Neural cell (in vitro differentiated cells): ENCODE measurements around the gene THTPA. TPM values are rescaled to one million over a fixed set of nuclear protein-coding genes. Genes with fewer than 3 reads are reported as not detected.

ENCODE experiments used
- H2AFZ ChIP-seq: fragments of 200-600, 300-800 bp; sonication (generic), shearing (Covaris generic); 2 replicates; pipeline ENCODE4 v1.6.0; 2014; ENCODE audit warnings: low read depth, mild to moderate bottlenecking, antibody characterized with exemption, low read length, moderate library complexity
- H3F3A ChIP-seq: fragments of 200-600 bp; shearing (Covaris generic); 2 replicates; pipeline ENCODE4 v1.6.1; 2016; ENCODE audit warnings: mild to moderate bottlenecking, moderate library complexity, mixed read lengths, antibody characterized with exemption, low read length; ENCODE audit not compliant: insufficient read depth, poor library complexity, severe bottlenecking
- H3K27ac ChIP-seq: fragments of 200-600, 300-800 bp; sonication (generic), shearing (Covaris generic); 2 replicates; pipeline ENCODE4 v1.5.1; 2014; ENCODE audit warnings: mild to moderate bottlenecking, low read length, moderate library complexity
- H3K27me3 ChIP-seq: fragments of 300-800, 200-600 bp; sonication (generic), shearing (Covaris generic); 2 replicates; pipeline ENCODE4 v1.6.0; 2014; ENCODE audit warnings: mild to moderate bottlenecking, low read depth, low read length, moderate library complexity; ENCODE audit not compliant: insufficient read depth
- H3K36me3 ChIP-seq: fragments of 300-800, 200-600 bp; sonication (generic), shearing (Covaris generic); 2 replicates; pipeline ENCODE4 v1.5.1; 2014; ENCODE audit warnings: mild to moderate bottlenecking, antibody characterized with exemption, low read length, moderate library complexity; ENCODE audit not compliant: insufficient read depth
- H3K4me2 ChIP-seq: fragments of 300-800, 200-600 bp; sonication (generic), shearing (Covaris generic); 2 replicates; pipeline ENCODE4 v1.6.0; 2014; ENCODE audit warnings: mild to moderate bottlenecking, low read length
- H3K4me3 ChIP-seq: fragments of 300-800, 200-600 bp; sonication (generic), shearing (Covaris generic); 2 replicates; pipeline ENCODE4 v1.5.1; 2014; ENCODE audit warnings: mild to moderate bottlenecking, low read length, moderate library complexity
- H3K79me2 ChIP-seq: fragments of 200-600 bp; shearing (Covaris generic); replicated peaks from 2 replicates; pipeline ENCODE4 v1.6.0; 2014; ENCODE audit warnings: mild to moderate bottlenecking, low read length, moderate library complexity; ENCODE audit not compliant: insufficient read depth
- H3K9ac ChIP-seq: fragments of 300-800, 200-600 bp; sonication (generic), shearing (Covaris generic); 2 replicates; pipeline ENCODE4 v1.6.1; 2016; ENCODE audit warnings: mild to moderate bottlenecking, low read length, mixed read lengths
- H3K9me2 ChIP-seq: fragments of 200-600 bp; shearing (Covaris generic); 2 replicates; pipeline ENCODE4 v1.6.1; 2016; ENCODE audit warnings: mild to moderate bottlenecking, low read length, mixed read lengths; ENCODE audit not compliant: insufficient read depth
- H3K9me3 ChIP-seq: fragments of 200-600, 300-800 bp; sonication (generic), shearing (Covaris generic); 2 replicates; pipeline ENCODE4 v1.6.1; 2016; ENCODE audit warnings: mild to moderate bottlenecking, mixed run types, low read length, moderate library complexity, mixed read lengths
- H4K20me1 ChIP-seq: fragments of 200-600 bp; shearing (Covaris generic); 2 replicates; pipeline ENCODE4 v1.6.1; 2016; ENCODE audit warnings: mild to moderate bottlenecking, mixed run types; ENCODE audit not compliant: insufficient read depth
- EP300 ChIP-seq: fragments of 450-650 bp; conservative IDR thresholded peaks from 2 replicates; pipeline ENCODE4 v1.6.1; 2014; ENCODE audit warnings: antibody characterized with exemption, mild to moderate bottlenecking, moderate library complexity; ENCODE audit not compliant: poor library complexity, severe bottlenecking
- EZH2 ChIP-seq: fragments of 200-600, 300-800 bp; shearing (Covaris generic), sonication (generic); IDR thresholded peaks from 2 replicates; pipeline ENCODE4 v1.6.1; 2014; ENCODE audit warnings: antibody characterized with exemption, low read length, borderline replicate concordance, mild to moderate bottlenecking; ENCODE audit not compliant: insufficient read depth, poor library complexity, severe bottlenecking
- MXI1 ChIP-seq: fragments of 450-650 bp; conservative IDR thresholded peaks from 2 replicates; pipeline ENCODE4 v1.6.1; 2014; ENCODE audit warnings: antibody characterized with exemption, mild to moderate bottlenecking; ENCODE audit not compliant: poor library complexity, severe bottlenecking
- POLR2AphosphoS5 ChIP-seq: IDR thresholded peaks from 2 replicates; pipeline ENCODE4 v1.6.1; 2012
- RAD21 ChIP-seq: fragments of 450-650 bp; conservative IDR thresholded peaks from 2 replicates; pipeline ENCODE4 v1.6.1; 2014; ENCODE audit warnings: antibody characterized with exemption, mild to moderate bottlenecking, moderate library complexity
- SMC3 ChIP-seq: fragments of 450-650 bp; conservative IDR thresholded peaks from 2 replicates; pipeline ENCODE4 v1.6.1; 2014; ENCODE audit warnings: antibody characterized with exemption, mild to moderate bottlenecking, moderate library complexity; ENCODE audit not compliant: poor library complexity
- TAF1 ChIP-seq: IDR thresholded peaks from 2 replicates; pipeline ENCODE4 v1.6.1; 2012; ENCODE audit warnings: low read depth
- polyA plus RNA-seq: library from polyadenylated mRNA; depleted of rRNA; stranded (reverse); fragments of >200 nt; gene quantifications from 2 replicates; pipeline ENCODE4 v1.2.3, GENCODE V29; 2014
- TF ChIP-seq, protein P1 (sequence below): fragments of 450-650 bp; IDR thresholded peaks from 2 replicates; pipeline ENCODE4 v1.5.1; 2014; ENCODE audit warnings: antibody characterized with exemption, mild to moderate bottlenecking, moderate library complexity; ENCODE audit not compliant: poor library complexity, severe bottlenecking
- TF ChIP-seq, protein P2 (sequence below): IDR thresholded peaks from 2 replicates; pipeline ENCODE4 v1.6.1; 2012; ENCODE audit warnings: borderline replicate concordance

Gene THTPA
- polyA plus RNA-seq, 1 donor from 2014 or later: 51.3 TPM

DNA sequence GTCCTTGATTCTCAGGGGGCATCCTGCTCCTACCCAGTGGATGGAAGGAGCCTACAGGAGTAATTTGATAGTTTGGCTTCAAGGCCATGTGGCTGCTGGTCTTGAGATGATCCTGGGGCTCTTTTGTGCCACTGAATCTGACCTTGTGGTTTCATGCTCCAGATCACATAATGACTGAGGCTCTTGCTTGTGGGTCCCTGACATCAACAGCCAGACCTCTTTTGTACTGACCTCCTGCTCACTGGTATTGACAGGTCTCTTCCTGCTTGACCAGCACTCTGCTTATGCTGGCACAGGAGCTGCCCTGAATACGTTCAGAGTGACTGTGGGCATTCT is 45.7 kb downstream of the THTPA start:
- Histone ChIP-seq H3K4me3 (no peak overlapping the region), H3K9me2 (no peaks in the 10 kb centered on the region), H3K9ac (no peak overlapping the region), H3K27me3 (no peaks in the 10 kb centered on the region), H3K27ac (no peak overlapping the region), H3K36me3 (no peaks in the 10 kb centered on the region), H4K20me1 (no peaks in the 10 kb centered on the region), H3K9me3 (no peaks in the 10 kb centered on the region), H3K79me2 (no peaks in the 10 kb centered on the region), H2AFZ (no peak overlapping the region), H3K4me2 (no peak overlapping the region), H3F3A (no peaks in the 10 kb centered on the region)
- TF ChIP-seq EZH2 (no peak), TAF1 (no peak), POLR2AphosphoS5 (no peak), RAD21 (no peak), MXI1 (no peak), SMC3 (no peak), EP300 (no peak)
- TF ChIP-seq, protein P1, sequence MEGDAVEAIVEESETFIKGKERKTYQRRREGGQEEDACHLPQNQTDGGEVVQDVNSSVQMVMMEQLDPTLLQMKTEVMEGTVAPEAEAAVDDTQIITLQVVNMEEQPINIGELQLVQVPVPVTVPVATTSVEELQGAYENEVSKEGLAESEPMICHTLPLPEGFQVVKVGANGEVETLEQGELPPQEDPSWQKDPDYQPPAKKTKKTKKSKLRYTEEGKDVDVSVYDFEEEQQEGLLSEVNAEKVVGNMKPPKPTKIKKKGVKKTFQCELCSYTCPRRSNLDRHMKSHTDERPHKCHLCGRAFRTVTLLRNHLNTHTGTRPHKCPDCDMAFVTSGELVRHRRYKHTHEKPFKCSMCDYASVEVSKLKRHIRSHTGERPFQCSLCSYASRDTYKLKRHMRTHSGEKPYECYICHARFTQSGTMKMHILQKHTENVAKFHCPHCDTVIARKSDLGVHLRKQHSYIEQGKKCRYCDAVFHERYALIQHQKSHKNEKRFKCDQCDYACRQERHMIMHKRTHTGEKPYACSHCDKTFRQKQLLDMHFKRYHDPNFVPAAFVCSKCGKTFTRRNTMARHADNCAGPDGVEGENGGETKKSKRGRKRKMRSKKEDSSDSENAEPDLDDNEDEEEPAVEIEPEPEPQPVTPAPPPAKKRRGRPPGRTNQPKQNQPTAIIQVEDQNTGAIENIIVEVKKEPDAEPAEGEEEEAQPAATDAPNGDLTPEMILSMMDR: no peak
- TF ChIP-seq, protein P2, sequence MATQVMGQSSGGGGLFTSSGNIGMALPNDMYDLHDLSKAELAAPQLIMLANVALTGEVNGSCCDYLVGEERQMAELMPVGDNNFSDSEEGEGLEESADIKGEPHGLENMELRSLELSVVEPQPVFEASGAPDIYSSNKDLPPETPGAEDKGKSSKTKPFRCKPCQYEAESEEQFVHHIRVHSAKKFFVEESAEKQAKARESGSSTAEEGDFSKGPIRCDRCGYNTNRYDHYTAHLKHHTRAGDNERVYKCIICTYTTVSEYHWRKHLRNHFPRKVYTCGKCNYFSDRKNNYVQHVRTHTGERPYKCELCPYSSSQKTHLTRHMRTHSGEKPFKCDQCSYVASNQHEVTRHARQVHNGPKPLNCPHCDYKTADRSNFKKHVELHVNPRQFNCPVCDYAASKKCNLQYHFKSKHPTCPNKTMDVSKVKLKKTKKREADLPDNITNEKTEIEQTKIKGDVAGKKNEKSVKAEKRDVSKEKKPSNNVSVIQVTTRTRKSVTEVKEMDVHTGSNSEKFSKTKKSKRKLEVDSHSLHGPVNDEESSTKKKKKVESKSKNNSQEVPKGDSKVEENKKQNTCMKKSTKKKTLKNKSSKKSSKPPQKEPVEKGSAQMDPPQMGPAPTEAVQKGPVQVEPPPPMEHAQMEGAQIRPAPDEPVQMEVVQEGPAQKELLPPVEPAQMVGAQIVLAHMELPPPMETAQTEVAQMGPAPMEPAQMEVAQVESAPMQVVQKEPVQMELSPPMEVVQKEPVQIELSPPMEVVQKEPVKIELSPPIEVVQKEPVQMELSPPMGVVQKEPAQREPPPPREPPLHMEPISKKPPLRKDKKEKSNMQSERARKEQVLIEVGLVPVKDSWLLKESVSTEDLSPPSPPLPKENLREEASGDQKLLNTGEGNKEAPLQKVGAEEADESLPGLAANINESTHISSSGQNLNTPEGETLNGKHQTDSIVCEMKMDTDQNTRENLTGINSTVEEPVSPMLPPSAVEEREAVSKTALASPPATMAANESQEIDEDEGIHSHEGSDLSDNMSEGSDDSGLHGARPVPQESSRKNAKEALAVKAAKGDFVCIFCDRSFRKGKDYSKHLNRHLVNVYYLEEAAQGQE: no peak

DNA sequence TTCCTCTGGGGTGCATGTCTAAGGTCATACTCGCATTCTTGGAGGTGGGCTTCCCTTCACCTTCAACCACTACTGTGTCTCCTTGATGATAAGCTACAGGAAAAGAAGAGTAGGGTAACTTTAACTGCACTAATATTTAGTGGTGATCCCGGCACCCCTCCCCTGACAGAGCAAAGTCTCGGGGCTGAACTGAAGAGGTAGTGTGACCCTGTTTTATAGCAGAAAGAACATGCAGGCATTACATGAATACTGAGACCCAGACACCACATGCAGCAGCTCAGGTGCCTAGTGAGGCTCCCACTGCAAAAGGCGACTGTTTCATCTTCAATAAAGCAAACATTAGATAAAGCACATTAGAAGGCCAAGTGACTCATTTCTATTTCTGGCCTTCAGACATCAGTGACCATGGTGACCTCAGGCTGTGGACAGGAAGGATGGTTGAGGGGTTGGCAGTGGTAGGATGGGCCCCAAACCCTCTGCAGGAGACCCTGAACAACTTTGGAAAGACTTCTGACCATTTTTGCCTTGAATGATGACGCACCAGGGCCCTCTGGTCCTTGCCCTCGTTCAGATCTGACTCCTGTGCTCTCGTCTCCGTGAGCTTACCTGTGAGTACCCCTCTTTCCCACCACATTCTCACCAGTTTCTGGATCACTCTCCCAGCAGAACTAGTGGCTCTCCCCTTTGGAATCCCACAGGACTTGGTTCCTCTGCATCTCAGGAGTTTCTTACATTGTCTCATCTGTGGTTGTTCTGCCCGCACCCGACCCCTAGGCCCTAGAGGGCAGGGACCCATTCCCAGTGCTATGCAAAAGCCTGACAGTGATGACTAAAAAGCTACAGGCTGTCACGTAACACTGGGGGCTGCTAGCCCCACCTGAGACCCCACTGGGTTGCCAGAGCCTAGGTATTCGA is 46.4 kb downstream of the THTPA start:
- no peak for TF ChIP-seq SMC3
- TF ChIP-seq EZH2: no peak
- no peak for TF ChIP-seq MXI1
- TF ChIP-seq, protein P1: no peak
- TF ChIP-seq, protein P2: no peak
- TF ChIP-seq TAF1: no peak
- TF ChIP-seq POLR2AphosphoS5: no peak
- no peak for TF ChIP-seq EP300
- Histone ChIP-seq H3K79me2 (no peaks in the 10 kb centered on the region), H3K9ac (no peak overlapping the region), H3K27ac (no peak overlapping the region), H3K4me3 (no peak overlapping the region), H2AFZ (no peak overlapping the region), H3K27me3 (no peaks in the 10 kb centered on the region), H3K9me3 (no peaks in the 10 kb centered on the region), H3K36me3 (no peaks in the 10 kb centered on the region), H4K20me1 (no peaks in the 10 kb centered on the region), H3K9me2 (no peaks in the 10 kb centered on the region), H3K4me2 (no peak overlapping the region), H3F3A (no peaks in the 10 kb centered on the region)
